Smooth muscle cell of trachea (primary cell): ENCODE measurements around the gene NCF4. TPM values are rescaled to one million over a fixed set of nuclear protein-coding genes. Genes with fewer than 3 reads are reported as not detected.

Source experiments
- total RNA-seq: library from RNA; depleted of rRNA; stranded (reverse); fragments of >200 nt; gene quantifications from 2 replicates; pipeline ENCODE4 v1.2.1, GENCODE V29; 2014

NCF4 gene
- not detected in 2 replicates for total RNA-seq

DNA sequence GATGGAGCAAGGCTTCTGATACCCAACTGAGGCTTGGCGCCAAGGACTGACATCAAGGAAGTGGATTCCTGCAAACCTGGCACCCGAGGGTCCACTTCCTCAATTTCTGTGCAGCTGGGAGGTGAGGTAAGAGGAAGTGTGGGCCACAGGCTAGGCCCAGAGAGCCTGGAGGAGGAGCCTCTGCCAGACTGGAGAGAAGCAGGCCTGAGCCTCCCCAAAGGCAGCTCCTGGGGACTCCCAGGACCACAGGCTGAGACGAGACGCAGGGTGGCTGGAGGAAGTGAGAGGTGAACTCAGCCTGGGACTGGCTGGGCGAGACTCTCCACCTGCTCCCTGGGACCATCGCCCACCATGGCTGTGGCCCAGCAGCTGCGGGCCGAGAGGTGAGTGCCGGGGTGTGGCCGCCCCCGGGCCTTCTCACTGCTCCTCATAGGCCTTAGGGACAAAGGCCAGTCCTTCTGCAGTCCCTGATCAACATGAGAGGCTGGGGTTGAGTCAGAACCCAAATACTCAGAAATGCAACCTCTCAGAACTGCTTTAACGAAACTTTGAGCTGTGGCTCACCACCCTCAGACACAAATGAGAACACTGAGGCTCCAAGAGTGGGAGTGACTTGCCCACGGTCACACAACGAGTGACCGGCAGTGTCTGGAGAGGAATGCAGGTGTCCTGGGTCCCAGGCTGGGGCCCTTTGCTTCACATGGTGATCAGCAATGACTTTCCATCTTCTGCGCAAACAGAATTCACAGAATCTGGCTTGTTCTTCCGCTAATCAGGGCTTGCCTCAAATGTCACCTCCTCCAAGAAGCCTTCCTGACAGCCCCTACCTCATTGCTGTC is at the start of gene NCF4:
NCF4 (plus strand) TSS at position 186 of the 839 bp plus-strand sequence; CDS start at position 352, 166 bp downstream.

GRCh38 chr22:36816636-36817524 is 43.9 kb upstream of the NCF4 start, which contains the start of gene PVALB:
PVALB (minus strand) TSS chr22:36817035; CDS start chr22:36817005, 30 bp downstream.

DNA sequence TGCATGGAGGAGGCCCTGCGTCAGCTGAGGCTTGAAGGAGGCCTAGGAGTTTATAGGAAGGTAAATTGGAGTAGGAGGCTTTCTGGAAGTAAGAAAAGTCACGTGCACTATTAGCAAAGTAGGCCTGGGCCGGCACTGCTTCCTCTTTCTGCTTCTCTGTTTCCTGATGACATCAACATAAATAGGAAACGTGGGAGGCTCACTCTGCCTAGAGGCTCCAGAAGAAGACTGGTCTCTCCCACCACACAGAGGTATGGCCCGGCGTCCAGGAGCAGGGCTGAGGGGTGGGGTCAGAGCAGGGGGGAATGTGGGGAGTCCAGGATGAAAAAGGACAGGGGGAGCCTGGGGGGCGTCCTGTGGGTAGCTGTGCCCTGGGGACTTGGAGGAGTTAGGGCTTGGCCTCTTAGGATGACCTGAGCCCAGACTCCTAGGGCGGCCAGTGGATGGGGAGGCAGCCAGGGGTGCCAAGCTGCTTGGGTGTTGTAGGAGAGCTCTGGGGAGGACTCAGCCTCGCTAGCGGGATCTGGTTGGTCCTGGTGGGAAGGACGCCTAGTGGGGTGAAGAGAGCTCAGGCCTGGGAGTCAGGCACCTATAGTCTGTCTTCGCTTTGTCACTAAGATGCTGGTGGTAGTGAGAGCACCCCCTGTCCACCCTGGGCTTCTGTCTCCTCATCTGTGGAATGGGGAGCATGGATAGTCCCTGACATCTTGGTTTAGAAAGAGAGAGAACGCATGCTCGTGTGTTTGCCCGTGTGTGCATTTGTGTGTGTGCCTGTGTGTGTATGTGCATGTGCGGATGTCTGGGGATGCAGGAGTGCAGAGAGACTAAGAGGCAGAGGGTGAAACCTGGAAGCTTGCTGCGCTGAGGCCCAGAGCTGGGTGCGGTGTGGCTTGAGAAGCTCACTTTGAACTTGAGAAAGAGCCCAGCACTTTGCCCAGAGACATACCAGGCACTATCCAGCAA is 52.9 kb downstream of the NCF4 start, which contains the start of gene CSF2RB:
CSF2RB (plus strand) TSS at position 202 of the 963 bp plus-strand sequence. CDS start 8,580 bp downstream, outside the sequence.

Other genes starting within 250 kb of the NCF4 start
- not detected in 2 replicates for gene CACNG2, start 157.3 kb upstream of the NCF4 start, total RNA-seq
- gene IFT27, start 84.9 kb upstream of the NCF4 start, total RNA-seq, result 16.5 and 19.8 TPM in 2 replicates
- not detected in 2 replicates for gene PVALB, start 44.0 kb upstream of the NCF4 start, total RNA-seq
- 0.44 TPM in 1 of 2 replicates, not detected in the other for gene CSF2RB, start 52.6 kb downstream of the NCF4 start, total RNA-seq
- 23.7 and 26.8 TPM in 2 replicates for gene TST, start 158.4 kb downstream of the NCF4 start, total RNA-seq
- 42.9 and 67.2 TPM in 2 replicates for gene MPST, start 158.7 kb downstream of the NCF4 start, total RNA-seq
- gene KCTD17, start 190.7 kb downstream of the NCF4 start, total RNA-seq, result 27.8 and 32.7 TPM in 2 replicates
- not detected in 2 replicates for gene TMPRSS6, start 248.7 kb downstream of the NCF4 start, total RNA-seq